SW480 (cell line): ENCODE results near the gene TNS4.
A peak's percentile ranks its signal among the peaks of the same experiment; 100 is the strongest.

Experiments used
- DNase-seq: peaks from one replicate; pipeline ENCODE4 v3.0.0-alpha.2; 2016; ENCODE audit warnings: low spot score

Gene TNS4

DNA sequence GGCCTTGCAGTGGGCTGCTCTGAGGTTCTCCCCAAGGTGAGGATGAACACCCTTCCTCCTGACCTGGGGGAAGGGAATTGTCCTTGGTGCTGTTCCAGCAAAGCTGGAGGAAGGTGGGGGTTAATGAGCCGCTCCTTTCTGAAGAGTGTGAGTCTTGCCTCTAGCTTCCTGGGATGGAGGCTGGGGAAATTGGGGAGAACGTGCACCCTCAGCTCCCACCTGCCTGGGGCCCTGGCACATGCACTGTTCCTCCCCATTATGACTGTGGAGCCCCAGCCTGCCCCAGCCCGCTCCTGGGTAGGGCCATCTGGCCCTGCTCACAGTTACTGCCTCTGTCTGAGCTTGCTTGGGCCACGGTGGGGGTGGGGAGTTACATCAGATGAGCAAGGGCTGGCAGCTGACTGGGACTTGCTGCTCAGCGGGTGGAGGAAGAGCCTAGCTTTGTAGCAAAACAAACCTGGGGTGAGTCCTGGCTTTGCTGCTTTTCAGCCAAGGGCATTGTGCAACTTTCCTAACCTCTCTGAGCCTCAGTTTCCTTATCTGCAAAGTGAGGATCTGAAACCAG lies 11.1 kb downstream of the TNS4 start:
- no peak for DNase-seq

DNA sequence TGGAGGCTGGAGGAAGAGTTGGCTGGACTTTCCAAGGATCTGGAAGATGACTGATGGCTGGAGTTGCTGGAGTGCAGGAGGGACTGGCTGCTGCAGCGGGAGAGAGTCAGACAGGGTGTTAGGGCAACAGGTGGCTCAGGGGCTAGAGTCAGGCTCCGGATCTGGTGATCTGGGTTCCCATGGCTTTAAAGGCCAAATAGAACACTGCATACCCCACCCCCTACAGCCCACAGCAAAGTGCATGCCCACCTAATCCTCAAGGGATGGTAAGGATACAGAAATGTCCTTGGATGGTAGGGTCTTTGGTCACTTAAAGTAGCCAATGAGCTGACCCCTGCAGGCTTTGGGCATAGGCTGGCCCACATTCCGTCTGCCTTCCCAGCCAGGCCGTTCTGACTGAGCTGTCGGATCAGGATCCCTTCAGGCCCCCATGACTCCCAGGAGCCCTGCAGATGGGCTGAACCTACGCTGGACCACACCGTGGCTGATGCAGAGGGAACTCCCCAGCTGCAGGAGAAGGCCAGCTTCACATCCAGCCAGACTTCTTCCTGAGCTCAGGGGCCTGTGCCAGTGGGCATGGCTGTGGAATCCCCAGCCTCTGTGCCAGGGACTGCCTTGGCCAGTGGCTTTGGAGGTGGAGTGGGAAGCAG lies 13.9 kb downstream of the TNS4 start:
- DNase-seq: no peak

DNA sequence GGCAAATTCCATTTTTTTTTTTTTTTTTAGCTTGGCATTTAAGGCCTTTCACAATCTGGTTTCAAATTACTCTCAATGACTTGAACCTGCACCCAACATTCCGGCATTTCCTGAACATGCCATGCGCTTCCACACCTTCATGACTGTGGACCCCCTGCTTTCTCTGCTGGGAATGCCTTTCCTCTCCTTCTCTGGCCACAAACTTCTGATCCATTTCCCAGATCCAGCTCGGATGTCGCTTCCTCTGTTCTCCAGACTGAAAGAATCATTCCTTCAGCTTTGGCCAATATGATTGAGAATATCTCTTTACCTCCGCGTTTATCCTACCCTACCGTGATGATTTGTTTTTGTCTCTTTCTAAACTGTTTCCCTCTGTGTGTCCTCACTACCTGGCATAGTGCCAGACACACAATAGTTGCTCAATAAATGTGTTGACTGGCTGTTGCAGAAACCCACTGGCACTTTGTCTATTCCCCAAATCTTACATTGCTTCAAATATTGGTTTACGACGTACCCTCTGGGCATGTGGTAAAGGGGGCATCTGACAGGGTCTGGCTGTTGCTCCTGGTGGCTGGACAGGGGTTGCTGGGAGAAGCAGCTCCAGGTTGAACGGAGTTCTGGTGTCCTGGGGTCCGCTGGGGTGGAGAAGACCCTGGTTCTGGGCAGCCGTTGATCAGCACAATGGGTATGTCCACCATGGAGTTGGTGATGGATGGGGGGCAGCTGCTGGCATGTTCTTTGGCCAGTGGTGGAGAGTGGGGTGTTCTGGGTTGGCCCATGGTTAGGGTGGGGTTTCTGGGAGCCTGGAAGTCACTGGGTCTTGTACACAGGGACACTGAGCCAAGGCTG lies 14.7 kb downstream of the TNS4 start:
- peak; percentile 78 for DNase-seq

DNA sequence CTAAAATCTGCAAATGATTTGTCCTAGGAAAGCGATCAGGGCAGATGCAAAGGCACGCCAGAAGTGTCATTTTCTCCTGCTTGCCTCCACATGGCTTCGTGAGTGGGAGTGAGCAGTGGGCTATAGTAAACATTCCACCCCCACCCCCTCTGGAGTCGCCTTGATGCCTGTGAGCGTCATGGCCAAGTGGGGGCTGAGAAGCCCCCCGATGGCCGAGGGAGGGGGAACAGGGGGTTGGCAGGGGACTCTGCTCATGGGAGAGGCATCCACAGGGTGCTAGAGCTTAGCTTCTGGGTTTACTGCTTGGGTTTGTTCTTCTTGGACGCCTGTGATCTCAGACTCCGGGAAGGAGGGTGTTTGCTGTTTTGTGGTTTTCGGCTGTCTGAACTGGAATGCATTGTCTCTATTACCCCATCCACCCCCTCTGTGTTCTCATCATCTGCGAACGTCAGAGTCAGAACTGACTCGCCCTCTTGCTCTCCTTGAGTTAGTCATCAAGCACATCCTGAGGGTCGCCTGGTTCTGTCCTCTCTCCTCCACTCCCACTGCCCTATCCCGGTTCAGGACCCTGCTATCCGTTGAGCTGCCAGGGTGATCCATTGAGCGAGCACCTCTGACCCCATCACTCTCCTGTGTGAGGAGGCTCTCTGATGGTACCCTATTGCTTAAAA lies 15.4 kb downstream of the TNS4 start:
- peak; percentile 95 for DNase-seq

DNA sequence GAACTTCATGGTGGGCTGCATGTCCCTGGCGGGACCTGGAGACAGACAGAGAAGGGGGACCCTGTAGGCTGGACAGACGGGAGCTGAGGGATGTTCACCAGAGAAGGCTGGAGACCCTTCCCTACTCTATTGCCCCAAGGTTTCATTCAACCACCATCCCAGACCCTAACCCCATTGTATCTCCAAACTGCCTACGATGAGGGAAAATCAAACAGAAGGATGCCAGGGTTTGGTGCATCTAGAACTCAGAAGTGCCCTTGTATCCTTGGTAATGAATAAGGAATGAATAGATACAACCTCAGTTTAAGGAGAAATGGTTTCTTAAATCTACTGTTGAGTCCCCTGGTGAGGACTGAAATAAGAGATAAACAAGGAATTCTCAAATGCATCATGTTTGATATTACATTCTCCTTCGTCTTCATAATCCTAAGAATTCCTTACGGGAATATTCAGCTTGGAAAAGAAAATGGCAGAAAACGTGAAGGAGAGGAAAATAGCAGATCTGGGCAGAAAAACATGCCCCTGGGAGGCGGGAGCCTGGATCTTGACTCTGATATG lies 16.4 kb downstream of the TNS4 start:
- DNase-seq: no peak

DNA sequence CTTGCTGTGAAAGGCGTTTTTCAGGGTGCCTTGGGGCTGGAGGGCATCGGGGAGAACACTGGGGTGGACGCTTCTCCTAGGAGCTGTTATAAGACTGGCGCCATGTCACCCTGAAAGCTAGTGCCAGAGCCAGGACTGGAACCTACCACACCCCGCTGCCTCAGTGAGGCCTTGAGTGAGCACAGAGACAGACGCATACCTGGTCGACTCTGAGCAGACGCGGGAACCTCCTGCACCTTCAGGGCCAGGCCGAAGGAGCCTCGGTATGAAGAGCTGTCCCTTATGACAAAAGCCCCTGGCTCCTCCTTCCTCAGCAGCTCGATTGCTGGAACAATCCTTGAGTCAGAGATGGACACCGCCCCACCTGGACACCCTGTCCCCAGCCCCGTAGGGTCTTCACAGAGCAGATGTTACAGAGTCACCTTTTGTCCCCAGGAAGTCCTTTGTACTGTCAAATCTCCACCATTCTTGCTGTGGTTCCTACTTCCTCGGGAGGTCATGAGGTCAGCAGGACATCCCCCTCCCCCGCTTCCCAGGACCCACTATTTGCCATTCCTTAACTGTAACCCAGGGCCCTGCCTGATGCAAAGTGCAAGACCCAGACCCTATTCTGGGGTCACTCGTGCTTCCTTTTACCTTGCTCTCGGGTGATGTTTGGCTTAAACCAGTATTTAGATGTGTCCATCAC lies 17.0 kb downstream of the TNS4 start:
- DNase-seq: no peak

DNA sequence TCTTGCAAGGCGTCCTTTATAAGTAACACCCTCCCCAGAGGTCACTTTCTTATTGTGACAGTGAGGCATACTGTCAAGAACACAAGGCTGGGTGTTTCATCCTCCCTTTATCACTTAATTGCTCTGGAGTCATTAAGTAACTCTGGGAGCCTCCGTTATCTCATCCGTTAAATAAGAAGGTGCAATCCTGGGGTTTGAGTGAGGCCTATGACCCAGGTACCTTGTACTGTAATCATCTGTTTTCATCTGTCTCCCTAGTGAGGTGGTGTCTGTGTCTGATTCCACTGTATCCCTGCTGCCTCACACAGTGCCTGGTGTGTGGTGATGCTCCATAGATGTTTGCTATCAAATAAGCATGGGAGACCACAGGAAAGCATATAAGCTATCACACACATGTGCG lies 17.7 kb downstream of the TNS4 start:
- DNase-seq: no peak

DNA sequence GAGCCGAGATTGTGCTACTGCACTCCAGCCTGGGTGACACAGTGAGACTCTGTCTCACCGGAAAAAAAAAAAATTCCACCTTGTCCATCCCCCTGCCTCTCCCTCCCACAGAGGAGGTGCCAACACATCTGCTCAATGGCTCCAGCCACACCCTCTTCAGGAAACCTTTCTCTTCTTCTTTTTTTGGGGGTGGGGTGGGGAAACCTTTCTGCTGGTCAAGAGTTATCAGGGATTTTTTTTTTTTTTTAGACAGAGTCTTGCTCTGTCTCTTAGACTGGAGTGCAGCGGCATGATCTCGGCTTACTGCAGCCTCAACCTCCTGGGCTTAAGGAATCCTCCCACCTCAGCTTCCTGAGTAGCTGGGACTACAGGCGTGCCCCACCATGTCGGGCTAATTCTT lies 18.7 kb downstream of the TNS4 start:
- DNase-seq: peak; percentile 76

DNA sequence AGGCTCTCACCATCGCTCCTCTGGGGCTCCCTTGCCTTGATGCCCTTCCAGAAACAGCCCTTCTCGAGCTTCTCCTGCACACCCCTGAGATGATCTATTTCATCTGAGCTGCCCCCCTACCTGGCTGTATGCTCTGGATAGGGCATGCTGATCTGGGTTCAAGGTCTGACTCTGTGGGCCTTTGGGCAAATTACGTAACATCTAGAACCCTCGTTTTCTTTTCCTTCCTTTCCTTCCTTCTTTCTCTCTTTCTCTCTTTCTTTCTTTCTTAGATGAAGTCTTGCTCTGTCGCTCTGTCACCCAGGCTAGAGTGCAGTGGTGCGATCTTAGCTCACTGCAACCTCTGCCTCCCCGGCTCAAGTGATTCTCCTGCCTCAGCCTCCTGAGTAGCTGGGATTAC lies 20.3 kb downstream of the TNS4 start:
- no peak for DNase-seq

DNA sequence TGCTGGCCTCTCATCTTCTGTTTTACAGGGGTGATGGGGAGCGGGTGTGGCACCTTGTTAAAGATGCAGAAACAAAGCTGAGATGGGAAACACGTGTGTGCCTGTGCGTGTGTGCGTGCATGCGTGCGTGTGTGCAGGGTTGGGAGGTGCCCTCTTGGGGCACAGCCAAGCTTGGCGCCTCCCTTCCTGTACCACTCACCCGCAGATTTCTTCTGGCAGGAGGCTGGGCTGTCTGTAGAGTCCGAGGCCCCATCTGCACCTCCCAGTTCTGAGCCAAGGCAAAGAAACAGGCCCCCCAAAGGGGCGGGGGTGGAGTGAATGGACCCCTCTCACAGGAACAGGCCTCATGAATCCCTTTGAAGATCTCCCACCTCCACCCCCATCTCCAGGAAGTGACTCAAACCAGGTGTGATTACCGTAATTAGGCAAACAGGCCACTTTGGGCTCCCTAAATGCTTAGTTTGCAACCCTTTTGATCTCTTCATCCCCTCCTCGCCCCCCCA lies 20.9 kb downstream of the TNS4 start:
- DNase-seq: peak; percentile 98

DNA sequence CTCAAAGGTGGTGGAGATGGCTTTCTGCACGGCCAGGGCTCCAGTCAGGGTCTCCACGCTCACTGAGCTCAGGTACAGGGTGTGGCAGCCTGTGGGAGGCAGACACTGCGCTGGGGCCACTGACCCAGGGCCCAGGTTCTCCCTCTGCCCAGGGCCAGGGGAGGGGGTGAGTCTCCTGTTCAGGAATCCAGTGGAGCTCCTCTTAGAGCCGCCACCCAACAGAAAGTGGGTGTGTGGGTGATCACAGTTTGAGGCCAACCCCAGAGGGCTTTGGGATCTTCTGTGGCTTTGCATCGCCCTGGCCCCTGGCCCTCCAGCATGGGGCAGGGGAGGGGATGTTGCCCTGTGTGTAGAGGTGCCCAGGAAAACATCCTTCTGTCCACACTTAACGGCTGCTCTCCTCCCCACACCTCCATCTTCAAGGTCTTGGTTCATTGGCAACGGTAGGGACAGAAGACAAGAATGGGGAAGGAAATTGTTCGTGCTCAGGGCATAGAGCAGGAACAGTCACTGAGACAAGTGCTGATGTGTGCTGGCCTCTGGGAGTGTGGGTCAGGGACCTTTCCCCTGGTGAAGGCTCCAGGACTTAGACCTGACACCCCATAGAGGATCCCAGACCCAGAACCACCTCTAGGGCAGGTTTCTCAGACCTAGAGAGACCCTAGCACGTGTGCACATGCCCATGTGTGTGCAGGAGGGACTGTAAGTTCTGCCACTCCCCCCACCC lies 21.5 kb downstream of the TNS4 start:
- no peak for DNase-seq

DNA sequence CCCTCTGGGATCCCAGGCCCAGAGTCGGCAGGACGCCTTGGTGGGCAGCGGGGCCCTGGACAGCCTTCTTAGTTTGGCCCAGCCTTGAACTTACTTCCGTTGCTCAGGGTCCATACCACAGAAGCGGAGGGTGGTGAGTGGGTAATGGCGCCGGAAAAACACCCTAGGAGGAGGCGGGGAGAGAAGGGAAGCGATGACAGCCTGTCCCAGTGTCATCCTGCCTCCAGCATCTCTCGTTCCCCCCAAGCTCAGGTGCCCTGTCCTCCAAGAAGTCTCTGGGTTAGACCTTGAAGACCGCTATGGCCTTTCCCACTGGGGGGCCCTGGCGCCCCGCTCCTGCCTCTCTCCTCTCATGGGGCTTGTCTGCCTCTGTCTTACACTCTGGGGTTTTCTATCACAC lies 22.9 kb downstream of the TNS4 start:
- DNase-seq: no peak

DNA sequence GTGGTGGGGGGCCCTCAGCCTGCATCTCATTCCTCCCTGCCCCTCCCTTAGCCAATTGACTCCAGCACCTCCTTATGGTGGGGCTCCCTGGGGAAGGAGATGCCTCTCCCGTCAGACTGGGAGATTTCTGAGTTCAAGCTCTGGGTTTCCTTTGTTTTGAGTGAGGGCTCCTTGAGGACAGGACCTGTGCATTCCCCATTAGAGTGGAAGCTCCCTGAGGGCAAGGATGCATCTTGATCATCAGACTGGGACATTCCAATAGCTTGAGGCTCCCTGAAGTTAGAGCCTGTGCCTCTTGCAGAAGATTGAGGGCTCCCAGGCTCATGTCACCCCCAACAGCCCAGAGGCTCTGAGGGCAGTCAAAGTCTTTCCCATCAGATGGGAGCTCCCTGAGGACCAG lies 23.6 kb downstream of the TNS4 start:
- no peak for DNase-seq

DNA sequence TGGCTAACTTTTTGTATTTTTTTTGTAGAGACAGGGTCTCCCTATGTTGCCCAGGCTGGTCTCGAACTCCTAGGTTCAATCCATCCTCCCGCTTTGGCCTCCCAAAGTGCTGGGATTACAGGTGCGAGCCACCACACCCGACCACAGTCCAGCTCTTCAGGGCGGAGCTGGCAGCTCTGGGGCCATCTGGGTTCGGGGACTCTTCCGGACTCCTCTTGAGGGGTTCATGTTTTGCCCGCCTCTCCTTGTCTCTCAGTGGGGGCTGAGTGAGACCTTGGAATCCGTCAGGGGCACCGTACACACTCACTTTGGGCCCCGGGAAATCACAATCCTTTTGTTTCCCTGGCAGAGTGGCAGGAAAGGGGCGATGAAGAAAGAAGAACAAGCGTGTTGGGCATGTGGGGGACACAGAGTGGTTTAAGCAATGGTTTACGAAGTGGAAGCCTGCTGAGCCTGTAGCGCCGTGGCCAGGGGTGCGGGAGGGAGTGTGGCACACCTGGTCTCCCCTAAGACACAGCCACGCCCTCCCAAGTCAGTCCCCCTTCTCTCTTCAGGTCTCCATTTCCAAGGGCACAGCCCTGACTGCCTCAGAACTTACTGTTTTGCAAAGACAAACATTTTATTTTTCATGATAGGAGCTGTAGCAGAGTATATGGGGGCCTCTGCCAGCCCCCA lies 26.1 kb downstream of the TNS4 start:
- DNase-seq: no peak

DNA sequence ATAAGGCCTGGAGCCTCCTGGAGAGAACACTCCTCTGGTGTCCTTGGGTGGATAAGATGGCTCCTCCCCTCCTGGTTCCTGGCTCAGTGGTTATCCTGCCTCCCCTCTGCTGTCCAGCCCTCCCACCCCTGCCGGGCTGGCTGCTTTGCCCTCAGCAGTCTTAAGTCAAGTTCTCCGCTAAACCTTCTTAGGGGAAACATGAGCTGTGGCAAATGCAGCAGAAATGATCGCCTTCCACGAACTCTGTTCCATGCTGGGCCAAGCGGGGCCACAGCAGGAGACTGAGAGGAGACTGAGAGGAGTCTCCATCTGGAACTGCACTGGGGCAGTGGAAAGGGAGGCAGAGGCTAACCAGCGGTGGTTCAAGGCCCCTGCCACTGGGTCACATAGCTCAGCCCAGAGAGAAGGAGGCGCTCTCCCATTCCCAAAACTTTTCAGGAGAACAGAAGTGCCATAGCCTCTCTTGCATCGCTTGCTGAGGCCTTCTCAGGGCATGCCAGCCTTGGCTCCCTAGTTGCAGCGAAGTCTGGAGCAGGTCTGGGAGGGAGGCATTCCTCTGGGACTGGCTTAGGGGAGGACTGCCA lies 26.9 kb downstream of the TNS4 start:
- peak; percentile 58 for DNase-seq

DNA sequence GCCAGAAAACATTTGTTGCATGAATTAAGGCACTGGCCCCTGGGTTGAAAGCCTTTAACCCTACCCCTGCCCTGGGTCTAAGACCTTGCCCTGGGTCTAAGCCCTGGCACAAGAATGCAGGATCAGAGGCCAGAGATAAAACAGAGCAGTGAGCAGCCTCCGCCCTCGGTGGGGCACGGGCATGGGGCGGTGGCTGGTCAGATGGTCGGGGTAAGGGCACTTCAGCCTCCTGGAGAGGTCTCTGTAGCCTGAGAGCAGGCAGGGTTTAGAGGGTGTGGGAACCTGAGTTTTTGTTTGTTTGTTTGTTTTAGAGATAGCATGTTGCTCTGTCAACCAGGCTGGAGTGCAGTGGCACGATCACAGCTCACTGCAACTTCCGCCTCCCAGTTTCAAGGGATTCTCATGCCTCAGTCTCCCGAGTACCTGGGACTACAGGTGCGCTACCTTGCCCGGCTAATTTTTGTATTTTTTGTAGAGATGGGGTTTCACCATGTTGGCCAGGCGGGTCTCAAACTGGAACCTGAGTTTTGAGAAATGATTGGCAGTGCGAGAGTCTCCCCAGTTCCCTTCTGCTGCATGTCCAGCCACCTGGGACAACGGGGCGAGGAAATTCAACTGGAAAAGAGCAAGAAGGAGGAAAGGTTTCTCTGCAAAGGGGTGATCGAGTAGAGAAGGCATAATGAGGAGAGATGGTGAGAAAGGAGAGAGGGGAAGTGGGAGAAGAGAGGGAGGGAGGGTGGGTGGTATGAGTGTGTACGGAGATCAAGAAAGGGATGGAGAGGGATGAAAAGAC lies 27.7 kb downstream of the TNS4 start:
- peak; percentile 54 for DNase-seq

DNA sequence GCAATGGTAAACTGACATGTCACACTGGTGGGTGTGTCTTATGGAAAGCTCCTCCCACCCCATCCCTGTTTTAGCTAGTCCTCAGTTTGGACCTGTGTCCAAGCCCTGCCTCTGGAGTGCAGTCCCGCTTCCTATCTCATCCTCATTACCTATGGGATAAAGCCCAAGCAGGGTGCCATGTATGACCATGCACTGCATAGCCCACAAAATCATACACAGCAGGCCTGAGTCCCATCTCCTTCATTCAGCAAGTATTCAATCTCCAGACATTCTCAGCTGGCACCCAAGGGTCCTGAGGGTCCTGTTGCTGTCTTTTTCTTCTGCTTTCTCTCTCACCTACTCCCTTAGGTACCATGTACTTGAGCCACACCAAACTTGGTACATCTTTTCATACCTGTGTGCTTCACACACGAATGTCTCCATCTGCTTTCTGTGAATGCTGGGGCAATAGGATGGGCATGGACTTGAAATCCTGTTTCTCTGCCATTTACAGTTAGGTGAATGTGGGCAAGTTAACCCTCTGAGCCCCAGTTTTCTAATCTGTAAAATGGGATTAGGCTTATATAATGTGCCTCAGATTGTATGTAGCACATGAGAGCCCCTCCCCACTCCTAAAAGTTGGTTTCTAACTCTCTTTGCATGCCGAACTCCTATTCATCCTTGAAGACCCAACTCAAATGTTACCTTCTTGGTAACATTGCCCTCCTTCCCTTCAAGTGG lies 28.5 kb downstream of the TNS4 start:
- DNase-seq: peak; percentile 79
